A673 (cell line): ENCODE measurements around the gene PTHLH. TPM values are rescaled to one million over a fixed set of nuclear protein-coding genes. Genes with fewer than 3 reads are reported as not detected.

Source experiments
- BruUV-seq: library from RNA; stranded (reverse); fragments of 400-500 nt; replicated peaks from 2 replicates; lab custom pipeline; 2021; lab: Mats Ljungman, UMichigan
- CTCF ChIA-PET: fragments of 300-600 bp; sonication (Branson Sonifier 250); formaldehyde crosslinking; loops from one replicate; lab custom pipeline; 2022; ENCODE audit warnings: antibody characterized with exemption; lab: Charles Lee
- POLR2A ChIA-PET: fragments of 300-600 bp; sonication (Branson Sonifier 250); formaldehyde crosslinking; loops from one replicate; lab custom pipeline; 2022; ENCODE audit warnings: antibody characterized with exemption; ENCODE audit not compliant: low non-redundant PET; lab: Charles Lee
- DNase-seq: peaks from one replicate; pipeline ENCODE4 v3.0.0-alpha.2; 2015; ENCODE audit warnings: low spot score
- H3K27ac ChIP-seq: fragments of 200-600 bp; sonication (generic); 2 replicates; pipeline ENCODE4 v1.5.1; 2016; ENCODE audit warnings: mixed run types, low read depth, mild to moderate bottlenecking, mixed read lengths, antibody characterized with exemption, low read length; ENCODE audit not compliant: poor library complexity, severe bottlenecking
- H3K27me3 ChIP-seq: fragments of 200-600 bp; sonication (generic); replicated peaks from 2 replicates; pipeline ENCODE4 v1.6.1; 2017; ENCODE audit warnings: mixed run types, low read depth, mild to moderate bottlenecking, mixed read lengths, antibody characterized with exemption, low read length; ENCODE audit not compliant: insufficient read depth, poor library complexity
- H3K36me3 ChIP-seq: fragments of 200-600 bp; sonication (generic); 2 replicates; pipeline ENCODE4 v1.6.1; 2016; ENCODE audit warnings: mixed run types, mild to moderate bottlenecking, mixed read lengths, antibody characterized with exemption, low read length; ENCODE audit not compliant: insufficient read depth, poor library complexity, severe bottlenecking
- H3K4me1 ChIP-seq: fragments of 200-600 bp; sonication (generic); 2 replicates; pipeline ENCODE4 v1.6.1; 2017; ENCODE audit warnings: mixed run types, mild to moderate bottlenecking, mixed read lengths, antibody characterized with exemption, low read length; ENCODE audit not compliant: insufficient read depth, poor library complexity, severe bottlenecking
- H3K4me3 ChIP-seq: fragments of 200-600 bp; sonication (generic); 2 replicates; pipeline ENCODE4 v1.5.1; 2016; ENCODE audit warnings: low read depth, mixed run types, mild to moderate bottlenecking, mixed read lengths, low read length; ENCODE audit not compliant: poor library complexity, severe bottlenecking
- H3K9me3 ChIP-seq: fragments of 200-600 bp; sonication (generic); 2 replicates; pipeline ENCODE4 v1.6.1; 2016; ENCODE audit warnings: mixed run types, low read depth, mild to moderate bottlenecking, mixed read lengths, antibody characterized with exemption, low read length; ENCODE audit not compliant: poor library complexity, severe bottlenecking
- CTCF ChIP-seq: fragments of 300-800, 200-600 bp; sonication (generic); conservative IDR thresholded peaks from 2 replicates; pipeline ENCODE4 v1.5.1; 2017; ENCODE audit warnings: low read depth, mild to moderate bottlenecking, antibody characterized with exemption, low read length, moderate library complexity, mixed read lengths
- EZH2 ChIP-seq: fragments of 200-600 bp; sonication (generic); IDR thresholded peaks from 2 replicates; pipeline ENCODE4 v1.6.1; 2017; ENCODE audit warnings: borderline replicate concordance, low read depth, mild to moderate bottlenecking, mixed read lengths, antibody characterized with exemption, low read length; ENCODE audit not compliant: poor library complexity, severe bottlenecking
- intact Hi-C: fragments of 100-400 bp; cut with micrococcal nuclease; formaldehyde crosslinking; loops from one replicate; pipeline ENCODE4 v1.10.0; 2022; ENCODE audit not compliant: unreplicated experiment
- total RNA-seq: library from RNA; stranded (reverse); gene quantifications from 2 replicates; pipeline ENCODE4 v1.2.3, GENCODE V29; 2021

Gene PTHLH
- total RNA-seq, 1 experiment from 2014 or later = 2.4 TPM

- Histone ChIP-seq H3K27me3 (no peaks in the 10 kb centered on the region), H3K36me3 (no peaks in the 10 kb centered on the region), H3K4me1 (no peaks in the 10 kb centered on the region), H3K9me3 (no peaks in the 10 kb centered on the region), H3K4me3 (no peak overlapping the region), H3K27ac (no peak overlapping the region)
- no peak for TF ChIP-seq EZH2
- no peak for TF ChIP-seq CTCF
- CTCF ChIA-PET = no interaction called here
- BruUV-seq = no TSS peak
- intact Hi-C loops = no loop called here
- POLR2A ChIA-PET = interaction anchor here (0.5 to 0.7 kb wide), 3 partner anchors 8 to 1044 kb away, joined by 3 to 4 read pairs (median 3); no protein-coding TSS in a partner anchor
- no peak for DNase-seq
Observed at GRCh38 chr12:28017126-28017872, 44.8 kb upstream of the PTHLH start.

GRCh38 chr12:28015165-28015564, 42.6 kb upstream of the PTHLH start:
- intact Hi-C loops = no loop called here
- BruUV-seq = no TSS peak
- H3K9me3 ChIP-seq = no peaks in the 10 kb centered on the region
- no peak overlapping the region for H3K4me3 ChIP-seq
- H3K27me3 ChIP-seq = no peaks in the 10 kb centered on the region
- H3K36me3 ChIP-seq = no peaks in the 10 kb centered on the region
- ChIA-PET CTCF (no interaction called here), POLR2A (interaction anchor here (0.5 to 0.6 kb wide), 2 partner anchors 93 to 442 kb away, joined by 3 read pairs; no protein-coding TSS in a partner anchor)
- no peak overlapping the region for H3K27ac ChIP-seq
- DNase-seq = no peak
- no peaks in the 10 kb centered on the region for H3K4me1 ChIP-seq
- TF ChIP-seq EZH2 (no peak), CTCF (no peak)

GRCh38 chr12:28014196-28014595, 41.7 kb upstream of the PTHLH start:
- ChIA-PET CTCF (no interaction called here), POLR2A (no interaction called here)
- no peak overlapping the region for H3K4me3 ChIP-seq
- H3K4me1 ChIP-seq = no peaks in the 10 kb centered on the region
- H3K27ac ChIP-seq = no peak overlapping the region
- H3K9me3 ChIP-seq = no peaks in the 10 kb centered on the region
- H3K27me3 ChIP-seq = no peaks in the 10 kb centered on the region
- no TSS peak for BruUV-seq
- TF ChIP-seq EZH2 (no peak), CTCF (no peak)
- no peaks in the 10 kb centered on the region for H3K36me3 ChIP-seq
- intact Hi-C loops = no loop called here
- DNase-seq = no peak
